Trophoblast cell (in vitro differentiated cells and primary cell): ENCODE data around the gene HLA-DQB2.

ENCODE experiments used
- DNase-seq, 2 donors: peaks; one replicate each; pipeline ENCODE4 v3.0.0-alpha.2; 2016
- H2AFZ ChIP-seq: 2 replicates; pipeline ENCODE4 v1.6.1; 2013; ENCODE audit warnings: low read length, moderate library complexity, mild to moderate bottlenecking; ENCODE audit not compliant: insufficient read depth, poor library complexity
- H2AK5ac ChIP-seq: 2 replicates; pipeline ENCODE4 v1.6.1; 2013; ENCODE audit warnings: mild to moderate bottlenecking, low read length
- H2BK120ac ChIP-seq: 2 replicates; pipeline ENCODE4 v1.6.1; 2013; ENCODE audit warnings: low read length, mild to moderate bottlenecking, moderate library complexity; ENCODE audit not compliant: insufficient read depth, poor library complexity
- H2BK12ac ChIP-seq: 2 replicates; pipeline ENCODE4 v1.6.1; 2013; ENCODE audit warnings: mild to moderate bottlenecking, low read length, moderate library complexity
- H2BK5ac ChIP-seq: 2 replicates; pipeline ENCODE4 v1.6.1; 2013; ENCODE audit warnings: low read length, low read depth, moderate library complexity, mild to moderate bottlenecking; ENCODE audit not compliant: poor library complexity
- H3K14ac ChIP-seq: 2 replicates; pipeline ENCODE4 v1.6.1; 2013; ENCODE audit warnings: mild to moderate bottlenecking, low read length
- H3K18ac ChIP-seq: 2 replicates; pipeline ENCODE4 v1.6.1; 2013; ENCODE audit warnings: mild to moderate bottlenecking, low read length
- H3K23ac ChIP-seq: 2 replicates; pipeline ENCODE4 v1.6.1; 2013; ENCODE audit warnings: low read length
- H3K27ac ChIP-seq: 2 replicates; pipeline ENCODE4 v1.5.1; 2013; ENCODE audit warnings: low read depth, mild to moderate bottlenecking, inconsistent platforms, low read length, moderate library complexity
- H3K27me3 ChIP-seq: 2 replicates; pipeline ENCODE4 v1.6.1; 2013; ENCODE audit warnings: inconsistent platforms, mild to moderate bottlenecking, low read length, moderate library complexity; ENCODE audit not compliant: insufficient read depth
- H3K36me3 ChIP-seq, 2 experiments: 1 replicate in 1 of 2; 2 replicates in 1 of 2; pipeline ENCODE4 v1.6.1; 2013; ENCODE audit warnings: low read length in 2 of 2, mild to moderate bottlenecking in 2 of 2, moderate library complexity in 1 of 2; ENCODE audit not compliant: insufficient read depth in 2 of 2, control insufficient read depth in 1 of 2
- H3K4ac ChIP-seq: 2 replicates; pipeline ENCODE4 v1.6.1; 2013; ENCODE audit warnings: low read depth, mild to moderate bottlenecking, low read length, moderate library complexity
- H3K4me1 ChIP-seq, 2 experiments: 1 replicate in 1 of 2; 2 replicates in 1 of 2; pipeline ENCODE4 v1.6.1; 2013; ENCODE audit warnings: low read length in 2 of 2, mild to moderate bottlenecking in 2 of 2, moderate library complexity in 1 of 2; ENCODE audit not compliant: insufficient read depth in 2 of 2, control insufficient read depth in 1 of 2
- H3K4me2 ChIP-seq: 2 replicates; pipeline ENCODE4 v1.6.1; 2013; ENCODE audit warnings: inconsistent platforms, mild to moderate bottlenecking, low read length, moderate library complexity
- H3K4me3 ChIP-seq: 2 replicates; pipeline ENCODE4 v1.5.1; 2013; ENCODE audit warnings: mild to moderate bottlenecking, low read depth, low read length, inconsistent platforms
- H3K79me1 ChIP-seq: one replicate; pipeline ENCODE4 v1.6.1; 2013; ENCODE audit warnings: low read length
- H3K79me2 ChIP-seq: 2 replicates; pipeline ENCODE4 v1.6.1; 2013; ENCODE audit warnings: low read length, mild to moderate bottlenecking; ENCODE audit not compliant: control insufficient read depth, insufficient read depth, poor library complexity
- H3K9ac ChIP-seq: 2 replicates; pipeline ENCODE4 v1.6.1; 2013; ENCODE audit warnings: mild to moderate bottlenecking, low read length
- H3K9me3 ChIP-seq: 2 replicates; pipeline ENCODE4 v1.6.1; 2013; ENCODE audit warnings: low read depth, mild to moderate bottlenecking, control low read depth, inconsistent platforms, low read length; ENCODE audit not compliant: insufficient read depth
- H4K12ac ChIP-seq: 2 replicates; pipeline ENCODE4 v1.6.1; 2013; ENCODE audit warnings: low read depth, mild to moderate bottlenecking, low read length, moderate library complexity
- H4K8ac ChIP-seq: 2 replicates; pipeline ENCODE4 v1.6.1; 2013; ENCODE audit warnings: low read depth, mild to moderate bottlenecking, low read length, moderate library complexity
- H4K91ac ChIP-seq: one replicate; pipeline ENCODE4 v1.6.1; 2013; ENCODE audit warnings: low read depth, mild to moderate bottlenecking, low read length, moderate library complexity
- WGBS: extraction: QIAGEN DNeasy Blood & Tissue Kit; methylation state at CpG from one replicate; pipeline ENCODE4 v1.1.7; 2013; ENCODE audit warnings: missing lambda C conversion rate; ENCODE audit not compliant: insufficient read length, insufficient coverage; ENCODE audit errors: extremely low coverage; 5-methylcytosine and 5-hydroxymethylcytosine counted together

HLA-DQB2 gene

DNA sequence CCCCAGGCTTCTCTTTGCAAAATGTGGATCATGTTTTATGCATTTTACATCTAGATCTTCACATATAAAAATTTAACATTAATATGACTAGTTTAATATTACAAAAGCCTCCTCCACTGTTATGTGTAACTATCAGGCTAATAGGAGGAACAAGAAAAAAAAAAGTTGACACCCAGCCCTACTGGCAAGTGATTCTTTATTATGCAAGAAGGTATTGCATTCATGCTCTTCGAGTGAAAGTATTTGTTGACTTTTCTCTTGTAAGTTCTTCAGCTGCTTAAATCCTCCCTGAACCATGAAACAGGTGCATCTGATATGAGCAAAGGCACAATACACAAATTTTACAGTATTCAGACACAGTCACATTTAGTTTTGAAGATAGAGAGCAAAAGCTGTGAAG is 716 bp upstream of the HLA-DQB2 start:
- Histone ChIP-seq H3K36me3 (no peaks in the 10 kb centered on the region), H3K79me1 (no peaks in the 10 kb centered on the region), H2BK12ac (no peak overlapping the region), H3K4me2 (no peak overlapping the region), H3K79me2 (no peaks in the 10 kb centered on the region), H3K4ac (no peak overlapping the region), H3K9ac (no peak overlapping the region), H4K8ac (no peak overlapping the region), H3K9me3 (peaks cover 1% of the 10 kb centered on the region), H2AK5ac (no peak overlapping the region), H3K4me3 (no peak overlapping the region), H2BK120ac (no peak overlapping the region), H3K14ac (no peak overlapping the region), H2AFZ (no peak overlapping the region), H3K23ac (no peak overlapping the region), H3K18ac (no peak overlapping the region), H3K27ac (no peak overlapping the region), H3K27me3 (no peaks in the 10 kb centered on the region), H4K12ac (no peak overlapping the region), H3K4me1 (no peaks in the 10 kb centered on the region), H4K91ac (no peak overlapping the region), H2BK5ac (no peak overlapping the region)
- WGBS, result no CpG with 5 or more reads among the region's 1 CpG
- DNase-seq, result no peak

DNA sequence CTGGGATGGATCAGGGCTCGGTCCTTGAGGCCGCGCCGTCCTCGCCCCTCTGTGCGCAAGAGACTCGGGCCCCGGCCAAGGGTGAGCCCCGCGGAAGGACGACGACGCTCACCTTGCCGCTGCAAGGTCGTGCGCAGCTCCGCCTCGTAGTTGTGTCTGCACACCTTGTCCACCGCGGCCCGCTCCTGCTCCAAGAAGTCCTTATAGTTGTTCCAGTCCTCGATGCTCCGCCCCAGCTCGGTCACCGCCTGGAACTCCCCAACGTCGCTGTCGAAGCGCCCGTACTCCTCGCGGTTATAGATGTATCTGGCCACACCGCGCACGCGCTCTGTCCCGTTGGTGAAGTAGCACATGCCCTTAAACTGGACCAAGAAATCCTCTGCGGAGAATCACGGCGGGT is 1.8 kb downstream of the HLA-DQB2 start:
- Histone ChIP-seq H3K23ac (no peak overlapping the region), H3K79me2 (no peaks in the 10 kb centered on the region), H3K4me2 (no peak overlapping the region), H3K4ac (no peak overlapping the region), H3K4me1 (no peaks in the 10 kb centered on the region), H2BK12ac (no peak overlapping the region), H3K9ac (no peak overlapping the region), H2BK5ac (no peak overlapping the region), H3K14ac (no peak overlapping the region), H3K79me1 (no peaks in the 10 kb centered on the region), H4K91ac (no peak overlapping the region), H3K36me3 (no peaks in the 10 kb centered on the region), H3K27ac (no peak overlapping the region), H3K18ac (no peak overlapping the region), H2AFZ (no peak overlapping the region), H2BK120ac (no peak overlapping the region), H3K27me3 (no peaks in the 10 kb centered on the region), H3K4me3 (no peak overlapping the region), H4K8ac (no peak overlapping the region), H2AK5ac (no peak overlapping the region), H3K9me3 (peaks cover 1% of the 10 kb centered on the region), H4K12ac (no peak overlapping the region)
- WGBS, result no CpG with 5 or more reads among the region's 40 CpGs
- DNase-seq, result no peak

DNA sequence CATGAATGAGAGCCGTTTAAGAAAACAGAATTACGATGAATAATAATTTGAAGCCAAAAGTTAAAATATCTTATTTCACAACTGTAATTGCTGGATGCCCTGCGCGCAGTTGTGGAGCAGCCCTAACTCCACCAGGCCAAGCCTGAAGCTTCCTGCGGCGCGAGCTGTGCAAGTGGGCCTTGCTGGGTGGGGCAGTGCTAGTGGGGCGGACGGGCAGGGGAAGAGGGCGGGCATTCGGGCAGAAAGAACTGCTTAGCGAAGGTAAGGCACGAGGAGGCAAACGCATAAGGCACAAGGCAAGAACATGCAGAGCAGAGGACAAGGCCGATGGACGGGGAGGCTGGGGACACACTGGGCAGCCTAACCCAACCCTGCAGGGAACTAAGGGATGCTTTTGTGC is 2.3 kb downstream of the HLA-DQB2 start:
- Histone ChIP-seq H2BK12ac (no peak overlapping the region), H3K4me1 (no peaks in the 10 kb centered on the region), H3K18ac (no peak overlapping the region), H4K91ac (no peak overlapping the region), H2AFZ (no peak overlapping the region), H3K4ac (no peak overlapping the region), H3K79me2 (no peaks in the 10 kb centered on the region), H3K4me2 (no peak overlapping the region), H2BK5ac (no peak overlapping the region), H3K27ac (no peak overlapping the region), H3K27me3 (no peaks in the 10 kb centered on the region), H3K36me3 (no peaks in the 10 kb centered on the region), H4K8ac (no peak overlapping the region), H3K4me3 (no peak overlapping the region), H4K12ac (no peak overlapping the region), H3K9ac (no peak overlapping the region), H2AK5ac (no peak overlapping the region), H3K23ac (no peak overlapping the region), H2BK120ac (no peak overlapping the region), H3K14ac (no peak overlapping the region), H3K79me1 (no peaks in the 10 kb centered on the region), H3K9me3 (peaks cover 1% of the 10 kb centered on the region)
- WGBS, result no CpG with 5 or more reads among the region's 16 CpGs
- DNase-seq, result no peak

DNA sequence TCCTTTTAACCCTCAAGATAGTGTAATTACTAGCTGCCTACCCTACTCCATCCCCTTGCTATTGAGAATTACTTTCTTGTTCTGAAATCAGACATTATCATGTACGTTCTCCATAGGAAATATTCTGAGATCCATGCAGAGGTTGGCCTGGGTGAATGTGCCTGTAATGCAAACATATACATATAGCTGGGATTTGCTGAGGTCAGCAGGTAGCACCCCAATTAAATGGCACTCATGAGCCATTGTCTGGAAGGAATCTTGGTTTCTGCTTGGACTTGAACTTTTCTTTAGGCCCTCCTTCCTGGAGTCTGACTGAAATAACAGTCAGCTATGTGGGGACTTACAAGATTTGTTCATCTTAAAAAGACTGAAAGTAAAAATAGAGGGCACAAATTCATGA is 3.7 kb downstream of the HLA-DQB2 start:
- no peak overlapping the region for H3K27ac ChIP-seq
- no peak overlapping the region for H4K91ac ChIP-seq
- no peaks in the 10 kb centered on the region for H3K79me1 ChIP-seq
- no peaks in the 10 kb centered on the region for H3K4me1 ChIP-seq
- no peak overlapping the region for H3K14ac ChIP-seq
- H3K4me3 ChIP-seq, result no peak overlapping the region
- H2BK5ac ChIP-seq, result no peak overlapping the region
- H2AK5ac ChIP-seq, result no peak overlapping the region
- H4K12ac ChIP-seq, result no peak overlapping the region
- no CpG with 5 or more reads among the region's 1 CpG for whole genome bisulfite sequencing
- no peaks in the 10 kb centered on the region for H3K27me3 ChIP-seq
- H3K23ac ChIP-seq, result no peak overlapping the region
- H2BK120ac ChIP-seq, result no peak overlapping the region
- no peaks in the 10 kb centered on the region for H3K79me2 ChIP-seq
- H4K8ac ChIP-seq, result no peak overlapping the region
- no peak overlapping the region for H3K9ac ChIP-seq
- DNase-seq, result no peak
- no peaks in the 10 kb centered on the region for H3K36me3 ChIP-seq
- no peak overlapping the region for H3K4ac ChIP-seq
- H3K4me2 ChIP-seq, result no peak overlapping the region
- H3K9me3 ChIP-seq, result peaks cover 1% of the 10 kb centered on the region
- no peak overlapping the region for H2BK12ac ChIP-seq
- H3K18ac ChIP-seq, result no peak overlapping the region
- H2AFZ ChIP-seq, result no peak overlapping the region
